DND-41 (cell line): Measurements from ENCODE around the gene GPR171.
A peak's percentile ranks its signal among the peaks of the same experiment; 100 is the strongest.
"Not testable (repeated sequence)": the region's sequence is repeated elsewhere in the genome, so short reads cannot be mapped to it uniquely, and the experiment has no call there.

Experiments used
- ATAC-seq: fragments of 200-7000 bp; cut with Tn5 transposase; 3 replicates; pipeline ENCODE4 v1.9.1; 2021; ENCODE audit warnings: low read depth; ENCODE audit not compliant: insufficient read depth
- DNase-seq: peaks from one replicate; pipeline ENCODE4 v3.0.0-alpha.2; 2020
- H2AFZ ChIP-seq: 2 replicates; pipeline ENCODE4 v1.6.0; 2012; ENCODE audit warnings: low read depth, low read length
- H3K27ac ChIP-seq: 2 replicates; pipeline ENCODE4 v1.5.1; 2012; ENCODE audit warnings: low read length, inconsistent platforms
- H3K27me3 ChIP-seq: fragments of 200-600 bp; sonication (generic); 2 replicates; pipeline ENCODE4 v1.6.0; 2012; ENCODE audit warnings: low read length, mild to moderate bottlenecking, inconsistent platforms; ENCODE audit not compliant: insufficient read depth, poor library complexity
- H3K36me3 ChIP-seq: 2 replicates; pipeline ENCODE4 v1.5.1; 2012; ENCODE audit warnings: low read length, inconsistent platforms; ENCODE audit not compliant: insufficient read depth
- H3K4me1 ChIP-seq: 2 replicates; pipeline ENCODE4 v1.5.1; 2012; ENCODE audit warnings: mild to moderate bottlenecking, low read length; ENCODE audit not compliant: insufficient read depth
- H3K4me2 ChIP-seq: 2 replicates; pipeline ENCODE4 v1.6.0; 2012; ENCODE audit warnings: mild to moderate bottlenecking, moderate library complexity, low read length, inconsistent platforms; ENCODE audit not compliant: insufficient read depth
- H3K4me3 ChIP-seq, 2 experiments: fragments of 200-600 bp in 1 of 2; shearing (Covaris generic) in 1 of 2; 2 replicates each; pipeline ENCODE4 v1.5.1; 2012 to 2016; ENCODE audit warnings: inconsistent platforms in 2 of 2, low read length in 2 of 2, mild to moderate bottlenecking in 2 of 2, low read depth in 1 of 2, moderate library complexity in 1 of 2
- H3K79me2 ChIP-seq: 2 replicates; pipeline ENCODE4 v1.6.0; 2012; ENCODE audit warnings: low read length, inconsistent platforms; ENCODE audit not compliant: insufficient read depth
- H3K9ac ChIP-seq: 2 replicates; pipeline ENCODE4 v1.6.0; 2012; ENCODE audit warnings: low read depth, mild to moderate bottlenecking, inconsistent platforms, low read length, moderate library complexity
- H3K9me3 ChIP-seq: 2 replicates; pipeline ENCODE4 v1.5.1; 2012; ENCODE audit warnings: low read length, moderate library complexity, mild to moderate bottlenecking, inconsistent platforms; ENCODE audit not compliant: insufficient read depth, severe bottlenecking
- H4K20me1 ChIP-seq: 2 replicates; pipeline ENCODE4 v1.6.0; 2012; ENCODE audit warnings: low read length; ENCODE audit not compliant: insufficient read depth
- CTCF ChIP-seq: IDR thresholded peaks from 2 replicates; pipeline ENCODE4 v1.5.1; 2012; ENCODE audit warnings: borderline replicate concordance, low read length, moderate library complexity, mild to moderate bottlenecking; ENCODE audit not compliant: poor library complexity, severe bottlenecking; ENCODE audit errors: extremely low read depth
- EZH2 ChIP-seq: IDR thresholded peaks from 3 replicates; pipeline ENCODE4 v1.6.1; 2012; ENCODE audit warnings: borderline replicate concordance, low read depth, mild to moderate bottlenecking, moderate library complexity, low read length, inconsistent platforms; ENCODE audit not compliant: severe bottlenecking

GPR171 gene

GRCh38 chr3:151203051-151203420 lies at the start of gene GPR171:
GPR171 (minus strand) TSS chr3:151203216; CDS start chr3:151199386, 3,830 bp downstream.
- DNase-seq (peak; percentile 61), ATAC-seq (peak; percentile 99)
- H3K27me3 ChIP-seq, result no peaks in the 10 kb centered on the region
- no peaks in the 10 kb centered on the region for H3K36me3 ChIP-seq
- no peaks in the 10 kb centered on the region for H3K79me2 ChIP-seq
- H3K9ac ChIP-seq, result peak within 1 kb of the TSS; percentile 33; the same call in 1 of the 2 replicates
- peaks cover 23% of the 10 kb centered on the region for H3K4me1 ChIP-seq
- H3K9me3 ChIP-seq, result no peaks in the 10 kb centered on the region
- TF ChIP-seq EZH2 (no peak), CTCF (no peak)
- peak within 1 kb of the TSS; percentile 47 for H3K27ac ChIP-seq
- no peaks in the 10 kb centered on the region for H4K20me1 ChIP-seq
- H2AFZ ChIP-seq, result no peak within 1 kb of the TSS
- peak within 1 kb of the TSS; percentile 26; the same call in 1 of the 2 replicates for H3K4me2 ChIP-seq
- H3K4me3 ChIP-seq, result no peak within 1 kb of the TSS

GRCh38 chr3:151248772-151249337 lies 45.8 kb upstream of the GPR171 start:
- Histone ChIP-seq H3K27me3 (no peaks in the 10 kb centered on the region), H3K79me2 (no peaks in the 10 kb centered on the region), H3K4me1 (no peaks in the 10 kb centered on the region), H3K4me3 (no peak overlapping the region), H2AFZ (no peak overlapping the region), H4K20me1 (no peaks in the 10 kb centered on the region), H3K4me2 (no peak overlapping the region), H3K36me3 (no peaks in the 10 kb centered on the region), H3K9ac (no peak overlapping the region), H3K27ac (no peak overlapping the region), H3K9me3 (no peaks in the 10 kb centered on the region)
- ATAC-seq, result no peak
- DNase-seq, result no peak
- TF ChIP-seq EZH2 (no peak), CTCF (no peak)

GRCh38 chr3:151242006-151242405 lies 39.0 kb upstream of the GPR171 start:
- H3K9me3 ChIP-seq, H3K4me3 ChIP-seq, H4K20me1 ChIP-seq, H3K27ac ChIP-seq, H2AFZ ChIP-seq, ATAC-seq, H3K4me2 ChIP-seq, H3K36me3 ChIP-seq, H3K9ac ChIP-seq, DNase-seq, H3K27me3 ChIP-seq, H3K79me2 ChIP-seq, H3K4me1 ChIP-seq: not testable (repeated sequence)

- no peaks in the 10 kb centered on the region for H3K36me3 ChIP-seq
- H3K4me1 ChIP-seq, result no peaks in the 10 kb centered on the region
- H3K79me2 ChIP-seq, result no peaks in the 10 kb centered on the region
- no peaks in the 10 kb centered on the region for H3K27me3 ChIP-seq
- no peak overlapping the region for H3K27ac ChIP-seq
- H4K20me1 ChIP-seq, result no peaks in the 10 kb centered on the region
- no peak for DNase-seq
- no peaks in the 10 kb centered on the region for H3K9me3 ChIP-seq
- H3K4me2 ChIP-seq, result no peak overlapping the region
- H2AFZ ChIP-seq, result no peak overlapping the region
- H3K9ac ChIP-seq, result no peak overlapping the region
- ATAC-seq, result no peak
- no peak overlapping the region for H3K4me3 ChIP-seq
- no peak for TF ChIP-seq EZH2
- TF ChIP-seq CTCF, result no peak
Measured at GRCh38 chr3:151236736-151237135, 33.7 kb upstream of the GPR171 start.
